Fibroblast of skin of scalp (primary cell): ENCODE results near the gene TNS3.

ENCODE experiments used
- DNase-seq: peaks from one replicate; pipeline ENCODE4 v3.0.0-alpha.2; 2013

Gene TNS3

GRCh38 chr7:47539398-47540052 lies 42.4 kb downstream of the TNS3 start:
- DNase-seq = no peak

DNA sequence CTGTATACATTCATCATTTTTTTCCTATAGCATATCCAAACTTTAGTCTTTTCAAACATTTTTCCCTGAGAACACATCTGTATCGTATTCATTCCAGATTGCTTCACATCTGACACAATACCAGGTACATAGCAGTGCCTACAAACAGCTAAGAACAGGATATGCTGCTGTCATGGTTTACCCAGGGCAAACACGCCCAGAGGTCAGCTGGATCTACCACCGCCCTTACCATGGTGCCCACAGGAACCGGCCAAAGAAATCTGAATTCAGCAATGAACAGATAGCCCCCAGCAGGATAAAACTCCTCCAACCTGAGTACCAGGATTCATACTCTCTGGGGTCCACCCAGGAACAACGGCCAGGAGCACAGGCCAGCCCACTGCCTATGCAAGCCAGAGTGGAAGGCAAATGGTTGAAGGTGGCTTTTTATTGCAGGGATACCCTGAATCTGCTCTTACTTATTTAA lies 43.0 kb downstream of the TNS3 start:
- DNase-seq = no peak

DNA sequence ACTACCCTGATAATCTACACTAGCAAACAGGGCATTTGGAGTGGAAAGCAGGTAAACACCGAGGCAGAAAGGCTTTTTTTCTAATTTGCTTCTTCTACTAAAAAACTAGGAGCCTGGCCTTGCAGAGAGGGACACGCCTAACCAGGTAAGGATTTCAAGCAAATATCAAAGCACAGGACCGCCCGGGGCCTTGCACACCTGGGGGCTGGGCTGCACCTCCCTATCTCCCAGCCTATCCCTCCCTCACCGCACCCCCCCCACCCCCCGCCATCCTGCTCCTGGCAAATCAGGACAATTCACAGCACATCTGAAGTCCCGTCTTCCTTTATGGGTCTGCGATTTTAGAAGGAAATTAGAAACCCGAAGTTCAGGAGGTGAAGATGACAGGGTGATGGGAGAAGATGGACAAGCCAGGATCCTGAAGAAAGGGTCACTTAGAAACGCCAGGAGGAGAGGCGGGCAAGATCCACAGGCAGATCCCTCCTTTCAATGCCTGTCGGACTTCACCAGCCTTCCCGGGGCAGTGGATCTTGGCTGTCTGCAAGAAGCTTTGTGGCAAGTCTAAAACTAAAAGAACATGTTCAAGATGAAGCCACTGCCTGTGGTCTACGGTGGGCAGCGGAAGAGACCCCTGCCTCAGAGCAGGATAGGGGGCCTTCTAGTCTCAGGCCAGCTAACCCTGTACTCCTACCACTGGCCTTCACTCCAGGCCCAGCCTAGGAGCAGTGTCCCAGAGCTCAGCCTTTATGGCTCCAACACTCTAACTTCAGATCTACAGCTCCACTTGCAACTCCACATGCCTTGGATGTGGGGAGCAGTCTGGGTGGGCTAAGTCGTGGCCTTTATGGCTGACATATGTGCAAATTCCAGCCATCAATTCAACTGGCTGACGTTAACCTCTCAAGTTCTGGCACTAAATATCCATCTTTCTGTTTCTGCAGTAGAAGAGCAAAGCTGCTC lies 43.9 kb downstream of the TNS3 start:
- DNase-seq = no peak

DNA sequence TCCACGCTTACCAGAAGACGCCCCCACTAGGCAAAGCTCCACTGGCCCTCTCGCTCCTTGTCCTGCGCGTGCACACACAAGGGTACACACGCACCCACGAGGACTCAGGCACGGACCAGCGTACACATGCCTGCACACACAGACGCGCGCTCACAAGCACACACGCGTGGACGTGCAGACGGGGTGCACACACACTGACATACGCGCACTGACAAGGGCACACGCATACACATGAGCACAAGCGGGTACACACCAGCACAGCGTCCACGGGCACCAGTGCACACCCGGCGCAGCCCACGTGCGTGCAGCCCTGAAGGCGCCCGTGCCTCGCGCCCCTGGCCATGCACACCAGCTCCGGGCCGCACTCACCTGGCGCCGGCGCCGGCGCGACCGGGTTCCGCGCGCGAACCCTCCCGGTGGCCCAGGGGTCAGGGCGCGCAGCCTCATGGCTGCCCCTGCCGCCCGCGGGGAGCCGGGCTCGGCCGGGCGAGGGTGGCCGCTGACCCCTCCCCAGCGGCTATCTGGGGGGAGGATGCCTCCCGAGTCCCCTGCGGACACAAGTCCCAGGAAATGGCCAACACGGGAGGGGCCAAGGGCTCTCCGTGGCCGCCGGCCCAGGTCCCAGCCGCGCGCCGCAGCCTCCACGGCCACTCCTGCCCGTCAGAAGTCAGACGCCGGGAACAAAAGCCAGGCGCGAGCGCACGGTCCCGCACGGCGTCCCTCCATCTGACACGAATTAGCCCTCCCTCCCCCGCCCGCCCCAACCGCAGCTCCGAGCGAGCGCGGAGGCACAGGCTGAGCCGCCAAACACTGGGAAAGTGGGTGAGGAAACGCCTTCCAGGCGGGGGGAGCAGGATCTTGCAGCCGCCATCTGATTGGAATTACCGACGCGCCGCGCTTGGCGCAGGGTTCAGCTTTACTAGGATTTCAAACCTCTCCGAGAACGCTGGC lies 45.0 kb downstream of the TNS3 start:
- peak; percentile 80 for DNase-seq

GRCh38 chr7:47535704-47536628 lies 45.9 kb downstream of the TNS3 start:
- no peak for DNase-seq

- DNase-seq = no peak
Measured at GRCh38 chr7:47535035-47535703, 46.7 kb downstream of the TNS3 start.

GRCh38 chr7:47534322-47535034 lies 47.4 kb downstream of the TNS3 start:
- DNase-seq = no peak

DNA sequence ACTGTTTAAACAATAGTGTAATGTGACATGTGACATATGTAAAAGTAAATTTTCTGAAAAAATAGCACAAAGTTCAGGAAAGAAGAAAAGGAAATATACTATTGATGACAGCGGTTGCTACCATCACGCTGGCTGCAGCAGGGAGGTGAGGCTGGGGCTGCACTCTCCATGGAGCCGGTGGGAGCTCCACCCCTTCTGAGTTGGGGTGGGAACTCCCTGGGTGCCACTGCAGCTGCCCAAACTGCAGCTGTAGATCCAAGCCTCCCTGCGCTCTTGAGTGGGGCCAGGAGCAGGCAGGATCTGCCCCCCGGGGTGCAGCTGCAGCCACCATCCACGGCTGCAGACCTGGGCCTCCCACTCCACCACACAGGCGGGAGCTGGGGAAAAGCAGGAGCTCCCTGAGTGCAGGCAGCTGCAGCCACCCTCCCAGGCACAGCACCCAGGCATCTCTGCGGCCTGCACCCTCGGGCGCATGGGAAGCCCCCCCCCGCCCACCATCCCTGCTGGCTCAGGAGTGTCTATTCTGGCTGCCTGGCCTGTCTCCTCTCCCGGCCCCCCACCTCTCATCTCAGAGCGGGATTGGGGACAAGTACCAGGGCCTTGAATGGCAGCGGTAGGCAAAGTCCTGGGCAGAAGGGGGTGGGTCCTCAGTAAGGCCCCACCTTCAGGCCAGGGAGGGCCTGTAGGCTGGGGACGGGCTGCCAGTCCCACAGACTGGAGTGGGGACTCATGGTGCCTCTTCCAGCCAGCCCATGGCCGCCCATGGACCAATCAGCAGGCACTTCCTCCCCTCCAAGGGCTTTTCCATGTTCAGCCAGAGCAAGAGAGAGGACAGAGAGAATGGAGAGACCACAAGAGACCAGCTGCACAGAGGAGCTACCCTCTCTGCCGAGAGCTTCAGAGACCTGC lies 50.1 kb downstream of the TNS3 start:
- no peak for DNase-seq

DNA sequence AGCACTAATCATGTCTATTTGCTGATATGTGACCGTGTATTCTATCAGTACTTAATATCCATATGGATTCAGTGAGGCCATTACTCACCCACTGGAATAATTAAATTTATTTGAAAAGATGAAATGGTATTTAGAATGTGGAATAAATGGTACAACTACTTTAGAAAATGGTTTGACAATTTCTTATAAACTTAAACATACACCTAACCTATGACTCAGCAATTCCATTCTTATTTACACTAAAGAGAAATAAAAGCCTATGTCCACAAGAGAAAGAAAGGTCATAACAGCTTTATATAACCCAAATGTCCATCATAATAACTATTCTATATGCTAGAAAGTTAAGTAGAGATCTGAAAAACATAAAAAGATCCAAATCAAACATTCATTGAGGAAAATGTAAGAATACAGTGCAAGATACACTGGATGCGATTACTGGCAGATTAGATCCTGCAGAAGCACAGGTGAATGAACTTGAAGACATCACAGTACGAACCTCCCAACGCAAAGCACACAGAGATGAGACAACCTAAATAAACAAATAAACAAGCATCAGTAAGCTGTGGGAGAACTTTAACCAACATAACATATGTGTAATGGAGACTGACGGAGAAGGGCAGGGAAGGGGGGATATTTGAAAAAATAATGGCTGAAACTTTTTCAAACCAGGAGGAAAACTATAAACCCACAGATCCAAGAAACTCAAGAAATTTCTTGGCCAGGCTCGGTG lies 51.9 kb downstream of the TNS3 start:
- no peak for DNase-seq

- DNase-seq = no peak
Measured at GRCh38 chr7:47529405-47529804, 52.5 kb downstream of the TNS3 start.

- no peak for DNase-seq
Measured at GRCh38 chr7:47528471-47528870, 53.4 kb downstream of the TNS3 start.

DNA sequence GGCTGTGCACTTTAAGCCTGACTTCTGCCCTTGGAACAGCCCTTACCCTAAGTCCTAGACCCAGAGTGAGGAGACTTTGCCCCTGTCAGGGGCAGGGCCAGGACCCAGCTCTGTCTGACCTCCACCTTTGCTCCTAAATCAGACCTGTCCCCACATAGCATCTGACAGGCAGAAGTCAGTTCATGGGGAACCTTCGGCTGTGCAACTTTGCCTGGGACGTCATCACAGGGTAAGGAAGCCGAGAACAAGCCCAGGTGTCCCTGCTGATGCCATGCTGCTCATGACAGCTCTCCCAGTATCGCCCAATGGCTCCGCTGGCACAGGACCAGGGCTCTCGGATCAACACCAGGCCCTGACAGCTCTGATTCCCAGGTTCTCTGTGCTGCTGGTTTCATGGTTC lies 55.4 kb downstream of the TNS3 start:
- DNase-seq = no peak

DNA sequence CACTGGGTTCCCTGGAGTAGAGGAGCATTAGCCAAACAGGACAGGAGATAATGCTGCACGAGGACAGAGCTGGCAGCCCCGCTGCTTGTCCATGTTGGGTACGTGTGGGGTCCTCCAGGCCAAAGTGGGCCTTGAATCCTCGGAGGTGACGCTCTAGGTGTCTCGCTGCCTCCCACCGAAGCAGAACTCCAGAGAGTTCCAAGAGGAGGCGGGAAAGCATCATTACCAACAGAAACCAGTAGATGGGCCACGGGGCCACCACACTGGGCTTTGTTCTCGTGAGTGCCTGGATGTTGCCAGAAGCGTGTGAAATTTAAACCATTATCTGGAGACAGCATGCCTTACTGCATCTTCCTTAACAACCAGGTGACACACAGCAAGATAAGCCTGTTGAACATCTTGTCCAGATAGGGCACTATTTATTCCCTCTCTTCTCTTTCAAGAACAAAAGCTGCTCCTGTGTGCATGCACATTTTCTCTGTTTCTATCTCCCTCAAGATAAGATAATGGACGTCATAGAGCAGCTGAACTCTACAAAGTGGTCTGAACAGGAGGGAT lies 56.8 kb downstream of the TNS3 start:
- DNase-seq = no peak

GRCh38 chr7:47523401-47523800 lies 58.5 kb downstream of the TNS3 start:
- no peak for DNase-seq

DNA sequence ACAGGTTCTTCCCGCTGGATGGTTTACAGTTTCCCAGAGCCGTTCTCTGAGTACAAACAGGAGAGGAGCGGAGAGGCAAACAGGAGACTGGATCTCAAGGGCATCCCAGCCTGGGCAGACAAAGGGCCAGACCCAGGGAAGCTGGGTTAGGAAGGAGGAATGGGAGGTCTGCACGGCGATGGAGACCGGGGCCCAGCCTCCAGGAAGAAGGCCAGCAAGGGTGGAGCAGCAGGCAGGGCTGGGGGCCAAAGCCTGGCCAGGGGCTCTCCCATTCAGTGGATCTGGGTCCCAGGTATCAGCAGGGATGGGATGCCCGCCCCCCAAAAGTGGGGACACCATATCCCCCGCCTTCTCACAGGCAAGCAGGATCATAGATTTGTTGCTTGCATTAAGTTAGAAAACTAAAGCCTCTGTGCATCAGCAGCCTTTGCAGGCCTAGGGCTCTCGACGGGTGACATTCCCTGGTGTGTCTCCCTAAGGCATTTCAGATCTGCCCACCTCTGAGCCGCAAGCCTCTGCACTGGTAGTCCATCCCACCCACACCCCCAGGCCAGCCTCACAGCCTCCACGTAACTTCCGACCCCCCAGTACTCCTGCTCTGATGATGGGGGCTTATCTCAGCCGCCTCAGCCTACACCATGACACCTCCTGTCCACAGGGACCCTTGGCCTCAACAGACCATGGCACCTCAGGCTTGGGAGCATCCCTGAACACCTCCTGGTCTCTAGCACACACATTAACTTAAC lies 59.9 kb downstream of the TNS3 start:
- DNase-seq = no peak

GRCh38 chr7:47521011-47521795 lies 60.7 kb downstream of the TNS3 start:
- no peak for DNase-seq
